ENCODE measurements around the gene TSC2. TPM values are rescaled to one million over a fixed set of nuclear protein-coding genes. Genes with fewer than 3 reads are reported as not detected.

The TSC2 gene
- total RNA-seq (10 to 100 TPM; 28.3 to 51.2 TPM), polyA plus RNA-seq (10 to 100 TPM; 23.3 to 29.1 TPM)

- peaks cover 0 to 12% (median 7%) of the 10 kb centered on the region in 4 donors for H3K36me3 ChIP-seq (ENCODE audit: control insufficient read depth in 4 of 4, insufficient read depth in 3 of 4, low read depth in 1 of 4, low read length in 3 of 4)
- no peaks in the 10 kb centered on the region for H3K27me3 ChIP-seq (ENCODE audit: control insufficient read depth in 4 of 4, insufficient read depth in 4 of 4, low read length in 3 of 4)
- H3K4me3 ChIP-seq (ENCODE audit: low read depth in 1 of 3, low read length in 3 of 3): peak within 1 kb of the TSS; percentile 65 to 97 (median 89)
- DNase-seq (ENCODE audit: low spot score): peak; percentile 96
- H3K9me3 ChIP-seq (ENCODE audit: control insufficient read depth in 4 of 4, low read length in 3 of 4): no peaks in the 10 kb centered on the region
- H3K4me1 ChIP-seq (ENCODE audit: control insufficient read depth in 4 of 4, insufficient read depth in 4 of 4, low read length in 3 of 4): peaks cover 4 to 44% (median 29%) of the 10 kb centered on the region in 4 donors
- no peak for TF ChIP-seq MAX (IDR thresholded peaks at IDR 0.05)
- TF ChIP-seq FOXA2 (IDR thresholded peaks at IDR 0.05): no peak
- TF ChIP-seq GABPA (IDR thresholded peaks at IDR 0.05 in 1 of 2, conservative IDR thresholded peaks at IDR 0.05 in 1 of 2): peak; percentile 81 to 94
- TF ChIP-seq EGR1 (IDR thresholded peaks at IDR 0.05; ENCODE audit: low read depth in 2 of 2): no peak
- TF ChIP-seq, protein P1, sequence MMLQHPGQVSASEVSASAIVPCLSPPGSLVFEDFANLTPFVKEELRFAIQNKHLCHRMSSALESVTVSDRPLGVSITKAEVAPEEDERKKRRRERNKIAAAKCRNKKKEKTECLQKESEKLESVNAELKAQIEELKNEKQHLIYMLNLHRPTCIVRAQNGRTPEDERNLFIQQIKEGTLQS (IDR thresholded peaks at IDR 0.05): no peak
- no peak for TF ChIP-seq ZBTB33 (IDR thresholded peaks at IDR 0.05)
- TF ChIP-seq SP1 (IDR thresholded peaks at IDR 0.05): no peak
- TF ChIP-seq FOXA1 (IDR thresholded peaks at IDR 0.05): no peak
- peak; percentile 23 for TF ChIP-seq CTCF (IDR thresholded peaks at IDR 0.05; ENCODE audit: low read depth, low read length, missing input control)
- TF ChIP-seq RXRA (IDR thresholded peaks at IDR 0.05): peak; percentile 59 to 70
- TF ChIP-seq NR2F2 (IDR thresholded peaks at IDR 0.05): no peak
- no peak for TF ChIP-seq JUND (IDR thresholded peaks at IDR 0.05)
- TF ChIP-seq RAD21 (IDR thresholded peaks at IDR 0.05): peak in 1 of 2 donors; percentile 23
- no peak for TF ChIP-seq REST (IDR thresholded peaks at IDR 0.05)
- TF ChIP-seq TAF1 (conservative IDR thresholded peaks at IDR 0.05): no peak
- no peak for TF ChIP-seq HNF4A (conservative IDR thresholded peaks at IDR 0.05)
- TF ChIP-seq YY1 (IDR thresholded peaks at IDR 0.05): peak; percentile 89
- TF ChIP-seq HNF4G (IDR thresholded peaks at IDR 0.05): no peak
- H3K27ac ChIP-seq (ENCODE audit: low read depth in 1 of 2, low read length in 2 of 2): peak within 1 kb of the TSS; percentile 59 to 84
- WGBS: under 1% methylated on average over 81 of the region's 81 CpGs
- peak within 1 kb of the TSS; percentile 58 to 65 for H3K9ac ChIP-seq (ENCODE audit: low read depth in 1 of 2, low read length in 2 of 2)
Measured at GRCh38 chr16:2047330-2048115, at the start of gene TSC2, which contains the start of gene NTHL1. TSC2 (plus strand) TSS chr16:2047985; CDS start chr16:2048616, 631 bp downstream. NTHL1 (minus strand) TSS chr16:2047834; CDS start chr16:2047823, 11 bp downstream.

Data from liver (tissue), 9 donors.